GM23248 (cell line): ENCODE data around the gene PTPRK.

Source experiments
- EZH2 ChIP-seq: fragments of 200-600 bp; sonication (generic); IDR thresholded peaks from 2 replicates; pipeline ENCODE4 v1.6.1; 2018; ENCODE audit warnings: antibody characterized with exemption, mild to moderate bottlenecking; ENCODE audit not compliant: insufficient read depth, poor library complexity, severe bottlenecking
- EZH2phosphoT487 ChIP-seq: fragments of 200-600 bp; sonication (generic); IDR thresholded peaks from 2 replicates; pipeline ENCODE4 v1.6.1; 2018; ENCODE audit warnings: antibody characterized with exemption, moderate library complexity, mild to moderate bottlenecking, low read depth; ENCODE audit not compliant: insufficient read depth

DNA sequence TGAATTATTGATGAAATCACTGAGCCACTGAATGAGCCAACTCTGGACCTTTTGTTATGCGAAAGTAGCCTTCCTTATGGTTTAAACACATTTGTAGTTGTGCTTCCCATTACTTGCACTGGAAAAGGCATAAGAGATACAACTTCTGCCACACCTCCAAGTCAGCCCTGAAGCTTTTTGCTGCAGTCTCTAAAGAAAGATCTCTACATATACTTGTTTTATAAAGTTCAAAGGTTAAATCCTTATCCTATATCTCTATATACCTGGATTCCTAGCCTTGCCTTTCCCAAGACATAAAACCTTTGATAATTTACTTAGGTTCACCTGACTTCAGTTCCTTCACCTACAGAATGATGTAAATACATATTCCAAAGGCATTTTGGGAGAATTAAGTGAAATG, 132.0 kb downstream of the PTPRK start:
- TF ChIP-seq EZH2: no peak
- no peak for TF ChIP-seq EZH2phosphoT487
